Posterior cingulate gyrus (tissue), 11 donors: ENCODE data around the gene PSMC4.
"Not testable (repeated sequence)": the region's sequence is repeated elsewhere in the genome, so short reads cannot be mapped to it uniquely, and the experiment has no call there.

Experiments used
- DNase-seq, 10 donors: peaks; one replicate each; pipeline versions ENCODE4 v3.0.0 to v3.0.0-alpha.2; 2020 to 2021; ENCODE audit warnings: mixed read lengths in 3 of 10
- intact Hi-C: fragments of 100-400 bp; cut with DNase I; formaldehyde crosslinking; loops from one replicate; pipeline ENCODE4 v1.15.1; 2023

The PSMC4 gene

GRCh38 chr19:39942366-39942730 is 28.6 kb upstream of the PSMC4 start:
- intact Hi-C loops = no loop called here

GRCh38 chr19:39943586-39943985 is 27.4 kb upstream of the PSMC4 start:
- intact Hi-C loops = no loop called here
- DNase-seq = no peak

More at GRCh38 chr19:39942366-39942730, 28.6 kb upstream of the PSMC4 start:
- no peak for DNase-seq

GRCh38 chr19:39946532-39946931 is 24.4 kb upstream of the PSMC4 start:
- DNase-seq = no peak
- intact Hi-C loops = no loop called here

GRCh38 chr19:39949026-39949747 is 21.8 kb upstream of the PSMC4 start:
- intact Hi-C loops = no loop called here
- no peak for DNase-seq

GRCh38 chr19:39951065-39951650 is 19.8 kb upstream of the PSMC4 start:
- no peak for DNase-seq
- intact Hi-C loops = no loop called here

- DNase-seq = no peak
- intact Hi-C loops = no loop called here
Observed at GRCh38 chr19:39951686-39952085, 19.3 kb upstream of the PSMC4 start.

GRCh38 chr19:39953915-39954314 is 17.1 kb upstream of the PSMC4 start:
- DNase-seq = no peak
- intact Hi-C loops = no loop called here

- DNase-seq, intact Hi-C loops: not testable (repeated sequence)
Observed at GRCh38 chr19:39957886-39958285, 13.1 kb upstream of the PSMC4 start.

GRCh38 chr19:39958942-39959341 is 12.0 kb upstream of the PSMC4 start:
- DNase-seq, intact Hi-C loops: not testable (repeated sequence)

GRCh38 chr19:39959407-39959806 is 11.6 kb upstream of the PSMC4 start:
- DNase-seq, intact Hi-C loops: not testable (repeated sequence)

- intact Hi-C loops = no loop called here
- DNase-seq = no peak
Observed at GRCh38 chr19:39963898-39964297, 7.1 kb upstream of the PSMC4 start.

GRCh38 chr19:39966617-39967016 is 4.3 kb upstream of the PSMC4 start:
- intact Hi-C loops = no loop called here
- no peak for DNase-seq

GRCh38 chr19:39967561-39967960 is 3.4 kb upstream of the PSMC4 start:
- no peak for DNase-seq
- intact Hi-C loops = no loop called here

- intact Hi-C loops = no loop called here
- no peak for DNase-seq
Observed at GRCh38 chr19:39968789-39969188, 2.2 kb upstream of the PSMC4 start.

GRCh38 chr19:39969266-39969665 is 1.7 kb upstream of the PSMC4 start:
- intact Hi-C loops = no loop called here
- no peak for DNase-seq

- DNase-seq = no peak
- intact Hi-C loops = loop anchor here (2.0 to 5.0 kb wide), 3 partner anchors 123 to 177 kb away; partner anchors contain the start of genes DYRK1B and FBL
Observed at GRCh38 chr19:39969681-39970424, 1.1 kb upstream of the PSMC4 start.

- intact Hi-C loops = loop anchor here (2.0 to 5.0 kb wide), 3 partner anchors 124 to 178 kb away; partner anchors contain the start of genes DYRK1B and FBL
- DNase-seq = no peak
Observed at GRCh38 chr19:39970425-39970674, 615 bp upstream of the PSMC4 start.

- no peak for DNase-seq
- intact Hi-C loops = loop anchor here (1.0 to 5.0 kb wide), 4 partner anchors 26 to 179 kb away; partner anchors contain the start of genes DYRK1B, FBL and ZNF546
Observed at GRCh38 chr19:39971380-39972035, 543 bp downstream of the PSMC4 start.

GRCh38 chr19:39974377-39975155 is 3.6 kb downstream of the PSMC4 start:
- intact Hi-C loops = loop anchor here (5.0 kb wide), 1 partner anchor 142 kb away; the partner anchor contains the start of gene DYRK1B
- DNase-seq = no peak

- no peak for DNase-seq
- intact Hi-C loops = no loop called here
Observed at GRCh38 chr19:39982883-39983282, 11.9 kb downstream of the PSMC4 start.
